ENCODE data around the gene CHIA.

Gene CHIA

DNA sequence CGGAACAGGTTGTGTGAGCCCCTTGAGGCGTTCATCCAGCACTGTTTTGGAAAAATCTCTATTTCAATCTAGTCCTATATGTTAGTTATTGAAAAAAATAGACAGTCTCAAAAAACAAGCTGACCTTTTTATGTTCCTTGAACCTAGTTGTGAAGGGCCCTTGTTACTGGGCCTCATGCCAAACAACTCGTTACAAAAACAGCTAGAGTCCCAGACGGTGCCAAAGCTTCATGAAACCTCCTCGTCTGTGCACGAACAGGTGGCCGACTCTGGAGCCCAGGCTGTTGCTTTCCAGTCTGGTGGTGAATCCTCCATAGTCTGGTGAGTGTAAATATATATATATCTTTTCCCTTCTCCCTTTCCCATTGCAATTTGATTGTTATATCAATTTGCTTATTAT is at the start of gene CHIA:
TSS of gene CHIA (plus strand) at position 222 of the 400 bp plus-strand sequence. CDS start 19,617 bp downstream, outside the sequence.
- no peak for DNase-seq (ENCODE audit: extremely low spot score, insufficient read length, low read depth)

DNA sequence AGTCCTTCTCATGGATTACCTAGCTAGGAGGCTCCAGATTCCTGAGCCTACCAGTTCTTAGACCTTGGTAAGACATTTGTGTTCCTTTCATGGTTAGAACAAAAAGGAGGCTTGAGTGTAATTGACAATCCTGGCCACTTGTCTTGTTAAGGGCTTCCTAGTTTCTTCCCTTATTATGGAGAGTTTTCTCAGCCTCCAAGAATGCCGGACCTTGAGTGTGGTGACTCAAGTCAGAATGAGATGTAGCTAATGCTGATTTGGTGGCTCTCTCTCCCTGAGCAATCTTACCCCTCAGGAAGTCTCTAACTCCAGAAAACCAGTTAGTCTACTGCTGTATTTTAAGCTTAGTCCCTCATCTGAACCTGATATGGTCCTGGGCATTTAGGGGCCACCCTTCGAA is 48.9 kb upstream of the CHIA start:
- FAIRE-seq (no peak), DNase-seq (ENCODE audit: extremely low spot score, insufficient read length, low read depth) (no peak)

More for the DNA sequence above, at the start of gene CHIA:
- no peak for FAIRE-seq

DNA sequence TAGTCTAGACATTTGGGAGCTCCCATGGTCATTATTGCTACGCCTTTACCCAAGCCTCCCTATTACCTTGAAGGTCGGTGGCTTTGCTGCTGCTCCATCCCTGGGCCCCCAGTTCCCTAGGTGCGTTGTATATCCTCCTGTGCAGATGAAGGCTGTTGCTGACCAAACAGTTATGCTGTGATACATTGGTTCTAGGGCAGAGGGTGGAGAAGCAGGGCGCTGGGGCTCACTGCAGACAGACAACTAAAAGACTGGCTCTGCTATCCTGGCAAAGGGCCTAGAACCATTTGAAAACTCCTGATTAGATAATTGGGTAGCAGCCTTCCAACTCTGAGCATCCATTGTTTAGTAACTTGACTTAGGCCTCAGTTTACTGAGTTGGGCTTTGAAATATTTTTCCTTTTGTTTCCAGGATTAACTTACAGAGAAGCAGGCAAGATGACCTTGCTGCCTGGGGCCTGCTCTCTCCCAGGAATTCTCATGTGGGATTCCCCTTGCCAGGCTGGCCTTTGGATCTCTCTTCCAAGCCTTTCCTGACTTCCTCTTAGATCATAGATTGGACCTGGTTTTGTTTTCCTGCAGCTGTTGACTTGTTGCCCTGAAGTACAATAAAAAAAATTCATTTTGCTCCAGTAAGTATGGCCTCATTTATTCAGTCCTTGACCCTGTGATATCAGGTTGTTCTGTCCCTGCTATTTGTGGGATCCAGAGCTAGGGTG is 47.7 kb upstream of the CHIA start:
- no peak for DNase-seq (ENCODE audit: extremely low spot score, insufficient read length, low read depth)
- FAIRE-seq, result no peak

DNA sequence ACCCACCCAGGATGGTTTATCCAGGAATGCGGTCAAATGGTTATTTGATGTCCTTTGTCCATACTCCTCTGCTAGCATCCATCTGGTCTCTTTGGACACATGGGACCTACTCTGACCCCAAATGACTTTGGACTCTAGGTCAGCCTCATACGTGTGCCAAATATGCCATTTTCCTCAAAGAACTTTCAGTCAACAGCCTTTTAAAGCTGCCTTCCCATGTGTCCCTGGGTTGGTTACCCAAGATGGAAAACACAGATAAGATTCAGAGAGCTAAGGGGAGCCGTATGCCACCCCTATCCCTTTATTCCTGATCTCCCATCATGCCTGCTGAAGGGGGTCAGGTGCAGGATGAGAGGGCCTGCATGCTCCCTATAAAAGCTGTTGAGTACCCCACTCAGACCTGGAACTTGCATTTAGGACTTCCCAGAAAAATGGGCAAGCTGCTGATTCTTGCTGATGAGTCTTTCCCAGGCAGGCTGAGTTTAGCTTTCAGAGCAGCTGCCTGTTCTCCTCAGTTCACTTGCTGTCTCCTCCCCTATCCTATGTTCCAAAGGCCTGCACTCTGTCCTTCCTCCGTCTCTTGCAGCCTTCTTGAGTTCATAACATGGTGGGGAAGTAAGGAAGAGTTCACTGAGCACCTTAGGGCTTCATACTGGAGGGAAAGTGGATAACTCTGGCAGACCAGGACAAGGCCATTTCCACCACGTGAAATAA is 43.4 kb upstream of the CHIA start:
- no peak for FAIRE-seq
- DNase-seq (ENCODE audit: extremely low spot score, insufficient read length, low read depth), result no peak

DNA sequence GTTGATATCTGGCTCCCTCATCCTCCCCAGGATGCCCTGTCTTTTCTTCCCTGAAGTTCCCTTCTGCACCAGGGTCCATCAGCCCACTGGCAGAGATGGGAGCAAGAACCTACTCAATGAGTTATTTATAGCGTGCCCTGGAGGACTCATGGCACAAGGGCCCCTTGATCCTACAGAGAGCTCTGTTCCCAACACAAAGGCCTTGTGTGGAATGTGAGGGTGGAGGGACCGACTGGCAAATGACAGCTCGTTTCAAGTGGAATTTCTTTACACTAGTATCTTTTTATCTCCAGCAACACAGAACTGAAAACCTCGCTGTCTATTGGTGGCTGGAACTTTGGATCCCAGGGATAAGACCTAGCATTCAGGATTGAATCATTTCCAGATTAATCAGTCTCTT is 40.7 kb upstream of the CHIA start:
- FAIRE-seq (no peak), DNase-seq (ENCODE audit: extremely low spot score, insufficient read length, low read depth) (no peak)

DNA sequence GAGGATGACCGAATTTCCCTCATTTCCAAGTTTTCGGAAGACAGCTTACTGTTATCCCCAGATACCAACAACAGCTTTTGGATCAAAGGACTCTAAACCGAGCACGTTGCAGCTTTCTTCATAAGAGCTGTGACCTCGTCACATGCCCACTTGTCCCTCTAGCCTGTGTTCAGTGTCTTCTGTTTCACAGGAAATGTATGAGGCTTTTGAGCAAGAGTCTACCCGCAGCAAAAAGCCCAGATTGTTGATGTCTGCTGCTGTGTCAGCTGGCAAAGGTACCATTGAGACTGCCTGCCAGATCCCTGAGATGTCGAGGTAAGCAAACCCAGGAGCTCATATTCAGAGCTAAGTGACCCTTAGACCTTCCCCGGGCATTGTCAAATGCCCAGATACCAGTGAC is 39.1 kb upstream of the CHIA start:
- no peak for DNase-seq (ENCODE audit: extremely low spot score, insufficient read length, low read depth)
- FAIRE-seq, result no peak

DNA sequence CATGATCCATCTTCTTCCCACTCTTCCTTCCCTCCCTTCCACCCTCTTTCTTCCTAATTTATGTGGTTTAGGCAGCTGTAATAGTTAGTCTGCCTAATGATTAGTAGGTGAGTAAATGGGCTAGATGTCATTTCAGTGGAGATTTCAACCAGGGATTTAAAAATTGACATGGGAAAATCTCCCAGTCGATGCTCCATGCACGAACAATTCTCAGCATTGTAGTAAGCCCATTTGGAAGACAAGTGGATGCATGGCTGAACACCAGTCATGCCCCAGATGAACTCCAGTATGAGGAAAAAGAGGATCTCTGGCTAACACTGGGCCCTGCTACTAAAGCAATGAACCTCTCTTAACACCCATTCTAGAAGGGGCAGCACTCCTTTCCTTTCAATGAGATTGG is 37.9 kb upstream of the CHIA start:
- DNase-seq (ENCODE audit: extremely low spot score, insufficient read length, low read depth), result no peak
- FAIRE-seq, result no peak

DNA sequence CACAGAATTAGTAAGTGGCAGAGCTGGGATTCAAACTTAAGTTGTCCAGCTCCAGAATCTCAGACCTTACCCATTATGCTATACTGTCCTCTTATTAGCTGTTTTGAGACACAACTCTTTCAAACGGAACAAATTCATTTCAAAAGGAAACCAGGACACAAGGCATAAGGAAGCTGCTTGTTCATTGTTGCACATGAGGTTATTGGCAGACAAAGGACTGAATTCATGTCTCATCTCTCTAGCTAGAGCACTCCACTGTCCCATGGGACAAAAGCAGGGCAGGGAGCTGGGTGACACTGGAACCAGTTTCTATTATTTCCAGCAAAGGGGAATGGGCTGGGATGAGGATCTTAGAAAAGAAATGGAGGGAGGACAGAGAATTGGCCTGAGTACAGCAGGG is 36.8 kb upstream of the CHIA start:
- DNase-seq (ENCODE audit: extremely low spot score, insufficient read length, low read depth) (no peak), FAIRE-seq (no peak)

DNA sequence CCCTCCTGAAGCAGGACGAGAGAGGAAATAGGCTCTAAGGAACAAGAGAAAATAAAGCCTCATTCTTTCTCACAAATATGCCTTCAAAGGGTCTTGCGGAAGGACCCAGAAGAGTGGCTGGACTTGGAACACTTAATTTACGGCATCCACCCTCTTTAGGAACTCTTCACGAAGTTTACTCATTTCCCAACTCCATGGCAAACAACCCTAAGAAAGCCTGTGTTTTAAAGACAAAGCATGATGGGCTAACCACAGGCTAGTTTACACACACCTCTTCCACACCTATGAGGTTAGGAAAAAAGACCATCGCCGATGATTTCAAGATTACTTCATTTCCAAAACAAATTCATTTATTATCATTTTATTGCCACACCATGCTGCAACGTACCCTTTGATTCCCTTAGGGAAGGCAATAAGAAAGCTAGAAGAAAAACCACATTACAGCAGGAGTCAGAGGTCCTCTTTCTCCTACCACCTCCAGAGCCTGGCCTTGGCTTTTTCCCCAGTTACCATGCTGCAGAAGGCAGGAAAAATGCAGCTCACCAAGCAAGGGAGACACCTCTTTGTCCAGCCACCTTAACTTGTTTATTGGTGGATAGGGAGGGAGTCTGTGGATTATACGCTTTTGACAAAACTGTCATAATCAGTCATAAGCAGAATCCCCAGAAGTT is 33.5 kb upstream of the CHIA start:
- DNase-seq (ENCODE audit: extremely low spot score, insufficient read length, low read depth) (no peak), FAIRE-seq (no peak)

DNA sequence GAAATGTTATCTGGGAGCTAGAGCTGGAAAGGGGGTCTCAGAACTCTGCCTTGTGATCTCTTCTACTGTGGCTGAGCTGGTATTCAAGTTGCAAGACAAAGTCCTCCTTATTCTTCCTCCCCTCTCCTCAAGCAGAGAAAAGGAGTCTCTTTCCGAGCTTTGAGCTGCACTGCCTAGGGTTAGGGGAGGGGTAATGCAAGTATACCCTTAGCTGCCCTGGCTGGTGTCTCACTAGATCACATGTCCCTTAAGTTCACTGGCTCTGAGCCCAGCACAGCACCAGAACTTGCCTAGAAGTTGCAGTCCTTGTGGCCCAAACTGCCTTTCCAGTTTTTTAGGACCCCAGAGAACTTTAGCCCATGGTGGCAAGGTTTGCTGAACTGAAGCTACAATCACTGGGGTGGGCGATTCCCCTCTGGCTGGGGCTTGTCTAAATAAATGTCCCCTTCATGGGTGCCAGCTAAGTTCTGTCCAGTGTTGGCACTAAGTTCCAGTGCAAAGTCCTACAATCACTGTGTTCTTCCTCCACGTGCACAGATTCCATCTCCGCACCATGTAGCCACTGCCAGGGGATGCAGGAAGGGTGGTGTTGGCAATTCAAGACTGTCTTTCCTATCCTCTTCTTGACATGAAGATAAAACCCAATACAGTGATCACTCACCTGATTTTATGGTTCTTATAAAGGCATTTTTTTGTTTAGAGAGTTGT is 22.7 kb upstream of the CHIA start:
- FAIRE-seq (no peak), DNase-seq (ENCODE audit: extremely low spot score, insufficient read length, low read depth) (no peak)

DNA sequence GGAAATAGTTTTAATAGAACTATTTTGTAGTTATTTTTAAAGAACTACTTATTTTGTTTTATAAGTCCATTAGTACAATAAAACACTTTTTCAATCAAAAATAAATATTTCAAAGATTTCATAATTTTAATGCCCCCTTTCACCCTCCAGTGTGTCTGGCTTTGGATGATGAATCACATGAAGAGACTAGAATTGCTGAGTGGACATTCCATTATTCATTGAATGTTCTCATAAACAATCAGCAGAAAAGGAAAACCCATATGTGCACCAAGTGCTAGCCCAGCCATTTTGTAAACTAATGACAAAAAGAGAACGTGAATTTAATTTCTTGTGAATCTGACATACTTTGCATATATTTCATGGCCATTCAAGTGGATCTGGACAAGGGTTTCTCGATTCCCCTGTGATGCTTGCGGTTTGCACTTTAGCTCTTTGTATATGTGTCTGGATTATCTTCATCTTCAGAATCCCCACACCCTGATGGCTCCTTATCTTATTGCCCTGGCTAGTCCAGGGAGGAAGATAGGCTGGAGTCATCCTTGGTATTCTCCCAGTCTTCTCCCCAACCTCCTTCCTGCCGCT is 20.7 kb upstream of the CHIA start:
- no peak for DNase-seq (ENCODE audit: extremely low spot score, insufficient read length, low read depth)
- no peak for FAIRE-seq

DNA sequence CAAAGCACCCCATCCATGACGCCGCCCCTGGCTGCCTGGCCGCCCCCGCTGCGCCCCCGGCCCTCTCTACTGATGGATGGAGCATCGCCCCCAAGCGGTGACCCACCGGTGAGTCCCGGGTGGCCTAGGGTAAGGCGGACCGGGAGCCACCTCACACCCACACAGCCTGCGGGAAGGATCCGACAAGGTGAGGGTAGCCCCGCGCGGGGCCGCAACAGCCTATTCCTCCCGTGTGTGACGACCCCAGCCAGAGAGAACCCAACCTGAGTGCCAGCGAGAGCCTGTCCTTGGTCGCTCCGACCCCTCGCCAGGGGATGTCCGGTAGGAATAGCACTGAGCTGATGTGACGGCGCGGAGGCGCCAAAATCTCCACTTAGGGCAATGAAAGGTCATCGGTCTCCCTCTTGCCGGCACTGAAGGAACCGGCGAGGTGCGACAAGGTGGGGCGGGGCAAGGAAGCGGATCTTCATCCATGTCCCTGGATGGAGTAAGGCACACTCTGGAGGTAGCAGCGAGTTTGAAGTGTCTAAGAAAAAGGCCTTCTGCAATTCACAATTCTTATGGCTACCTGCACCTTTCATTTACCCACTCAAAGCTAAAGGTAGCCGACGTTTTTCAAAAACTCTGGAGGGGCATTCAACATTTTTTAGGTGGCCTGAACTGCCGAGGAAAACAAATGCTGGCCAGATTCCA is 19.7 kb upstream of the CHIA start:
- DNase-seq (ENCODE audit: extremely low spot score, insufficient read length, low read depth) (no peak), FAIRE-seq (no peak)

DNA sequence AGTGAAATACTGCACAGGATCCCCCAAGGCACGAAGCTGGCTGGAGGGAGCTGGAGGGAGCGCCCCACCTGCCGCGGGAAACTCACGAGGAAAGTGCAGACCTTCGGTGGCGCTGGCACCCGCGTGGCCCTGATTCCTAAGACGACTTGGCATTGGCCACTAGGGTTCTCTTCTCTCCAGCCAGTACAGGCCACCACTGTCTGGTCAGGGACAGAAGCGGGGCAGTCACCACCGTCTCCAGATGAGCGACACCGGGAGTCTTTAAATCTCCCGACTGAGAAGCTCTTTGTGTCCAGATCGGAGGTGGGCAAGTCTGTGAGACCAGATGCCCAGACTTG is 19.2 kb upstream of the CHIA start:
- DNase-seq (ENCODE audit: extremely low spot score, insufficient read length, low read depth) (no peak), FAIRE-seq (no peak)

DNA sequence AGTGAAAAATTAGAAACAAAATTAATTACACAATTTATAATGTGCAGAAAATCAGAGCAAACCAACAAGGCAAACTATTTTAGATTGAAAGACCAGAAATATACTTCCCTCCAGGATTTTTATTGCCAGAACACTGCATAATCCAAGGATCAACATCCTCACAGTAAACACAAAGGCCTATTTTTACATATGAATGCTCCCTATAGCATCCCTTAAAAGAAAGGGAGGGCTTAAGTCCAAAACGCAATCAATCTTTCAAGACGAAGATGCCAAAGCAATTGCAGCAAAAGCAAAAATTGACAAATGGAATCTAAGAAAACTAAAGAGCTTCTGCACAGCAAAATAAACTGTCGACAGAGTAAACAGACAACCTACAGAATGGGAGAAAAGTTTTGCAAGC is 18.6 kb upstream of the CHIA start:
- FAIRE-seq (no peak), DNase-seq (ENCODE audit: extremely low spot score, insufficient read length, low read depth) (no peak)

DNA sequence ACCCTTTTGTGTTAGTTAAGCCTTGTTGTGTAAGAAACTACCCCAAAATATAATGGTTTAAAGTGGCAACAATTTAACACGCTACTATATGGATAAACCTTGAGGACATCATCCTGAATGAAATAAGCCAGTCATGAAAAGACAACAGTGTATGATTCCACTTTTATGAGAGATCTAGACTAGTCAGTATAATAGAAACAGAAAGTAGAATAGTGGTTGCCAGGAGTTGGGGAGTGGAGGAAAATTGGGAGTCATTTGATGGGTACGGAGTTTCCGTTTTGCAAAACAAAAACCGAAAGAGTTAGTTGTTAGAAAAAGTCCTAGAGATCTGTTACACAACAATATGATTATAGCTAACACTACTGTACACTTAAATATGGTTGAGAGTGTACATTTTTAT is 16.0 kb upstream of the CHIA start:
- no peak for DNase-seq (ENCODE audit: extremely low spot score, insufficient read length, low read depth)

DNA sequence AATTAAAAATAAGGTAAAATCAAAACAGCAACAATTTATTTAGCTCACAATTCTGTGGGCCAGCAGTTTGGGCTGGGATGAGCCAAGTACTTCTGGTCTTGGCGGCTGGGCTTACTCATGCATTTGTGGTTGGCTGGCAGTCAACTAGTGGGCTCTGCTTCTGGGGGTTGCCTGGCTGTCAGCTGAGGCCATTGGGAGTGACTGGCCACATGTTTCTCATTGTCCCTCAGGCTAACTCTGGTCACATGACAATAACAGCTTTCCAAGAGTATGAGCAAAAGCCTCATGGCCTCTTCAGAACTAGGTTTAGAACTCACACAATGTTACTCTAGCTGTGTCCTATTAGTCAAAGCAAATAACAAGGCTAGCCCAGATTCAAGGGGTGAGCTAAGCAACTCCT is 15.6 kb upstream of the CHIA start:
- no peak for FAIRE-seq
- no peak for DNase-seq (ENCODE audit: extremely low spot score, insufficient read length, low read depth)

More for the DNA sequence above, 16.0 kb upstream of the CHIA start:
- FAIRE-seq, result peak; percentile 78

DNA sequence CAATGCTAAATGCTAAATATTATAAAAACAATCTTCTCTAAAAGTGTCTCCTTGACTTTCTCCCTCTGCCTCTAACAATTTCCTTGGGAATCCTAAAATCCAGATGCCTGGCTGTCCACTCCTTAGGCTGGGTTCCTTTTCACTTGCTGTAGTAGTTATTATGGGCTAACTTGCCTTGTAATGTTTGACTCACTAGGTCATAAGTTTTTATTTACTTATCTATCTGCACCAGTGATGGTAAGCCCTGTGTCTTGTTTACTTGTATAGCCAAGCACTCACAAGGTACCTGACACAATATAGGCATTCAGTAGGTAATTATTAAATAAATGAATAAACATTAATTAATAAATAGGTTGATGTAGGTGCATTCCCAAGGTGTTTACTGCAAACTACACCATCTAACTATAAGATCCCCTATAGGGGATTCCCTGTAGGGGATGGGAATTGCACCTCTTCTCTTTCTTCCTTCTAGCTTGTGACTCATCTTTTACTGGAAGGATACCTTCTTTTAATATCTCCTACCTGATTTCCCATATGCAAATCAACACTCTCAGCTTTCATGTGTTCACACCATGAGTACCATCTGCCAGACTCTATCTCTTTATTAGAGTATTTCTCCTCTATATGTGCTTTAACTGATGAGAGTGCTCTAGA is 14.7 kb upstream of the CHIA start:
- DNase-seq (ENCODE audit: extremely low spot score, insufficient read length, low read depth) (no peak), FAIRE-seq (no peak)

DNA sequence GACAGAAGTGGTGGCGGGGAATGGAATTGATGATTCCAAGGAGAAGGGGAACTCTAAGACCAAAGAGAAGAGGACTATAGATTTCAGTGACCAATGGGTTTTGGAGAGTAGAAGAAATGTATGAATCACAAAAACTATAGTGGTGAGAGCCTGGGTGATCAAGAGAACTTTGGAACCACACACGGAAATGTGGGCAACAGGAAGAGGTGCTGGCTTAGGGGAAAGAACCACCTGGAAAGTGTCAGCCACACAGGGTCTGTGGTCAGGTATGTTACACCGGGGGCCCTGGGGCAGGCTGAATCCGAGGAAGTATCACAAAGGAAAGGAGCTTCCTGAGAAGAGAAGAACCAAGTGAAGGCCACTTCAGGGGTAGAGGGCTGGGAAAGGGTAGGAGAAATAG is 11.5 kb upstream of the CHIA start:
- DNase-seq (ENCODE audit: extremely low spot score, insufficient read length, low read depth) (no peak), FAIRE-seq (no peak)

DNA sequence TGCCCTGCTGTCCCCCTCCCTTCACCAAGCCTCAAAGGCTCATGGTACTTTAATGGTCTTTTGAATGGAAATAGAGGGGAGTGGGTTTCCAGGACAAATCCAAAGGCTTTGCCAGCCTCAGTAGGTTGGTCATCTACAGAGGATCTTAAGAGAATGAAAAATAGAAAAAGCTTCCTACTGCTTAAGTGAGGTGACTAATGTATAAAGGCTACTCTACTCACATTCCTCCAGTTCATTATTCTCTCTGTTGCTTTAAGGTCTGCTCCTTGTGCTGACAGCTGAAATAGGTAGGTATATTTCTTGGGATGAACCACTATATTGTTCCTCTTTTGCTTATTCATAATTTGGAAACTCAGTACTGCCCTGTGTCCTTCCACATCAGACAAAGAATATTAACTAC is 10.4 kb upstream of the CHIA start:
- FAIRE-seq (no peak), DNase-seq (ENCODE audit: extremely low spot score, insufficient read length, low read depth) (no peak)
